GM12878 (cell line): ENCODE measurements around the gene MAST4. TPM values are rescaled to one million over a fixed set of nuclear protein-coding genes. Genes with fewer than 3 reads are reported as not detected.

Experiments used
- ATAC-seq: fragments of 200-7000 bp; cut with Tn5 transposase; 3 replicates; pipeline ENCODE4 v1.9.1; 2020; ENCODE audit warnings: mild to moderate bottlenecking, moderate library complexity
- BruUV-seq: library from RNA; stranded (reverse); fragments of 400-500 nt; replicated peaks from 2 replicates; lab custom pipeline; 2021; lab: Mats Ljungman, UMichigan
- CTCF ChIA-PET: fragments of 300-600 bp; sonication (Branson Sonifier 250); formaldehyde crosslinking; extraction: SDS; loops from one replicate; lab custom pipeline; 2021; ENCODE audit warnings: inconsistent platforms; lab: Yijun Ruan, JAX
- POLR2A ChIA-PET: fragments of 350-600 bp; formaldehyde crosslinking; extraction: SDS; loops from one replicate; lab custom pipeline; 2021; ENCODE audit warnings: inconsistent platforms; lab: Charles Lee
- RAD21 ChIA-PET: fragments of 300-600 bp; sonication (Branson Sonifier 250); formaldehyde crosslinking; loops from one replicate; lab custom pipeline; 2023; ENCODE audit warnings: antibody characterized with exemption; ENCODE audit not compliant: unreplicated experiment; lab: Charles Lee
- SMC1A ChIA-PET: fragments of 300-600 bp; sonication (Branson Sonifier 250); formaldehyde crosslinking; loops from one replicate; lab custom pipeline; 2023; ENCODE audit not compliant: unreplicated experiment, uncharacterized antibody; lab: Charles Lee
- DNase-seq: peaks from one replicate; pipeline ENCODE4 v3.0.0-alpha.2; 2011; ENCODE audit warnings: low read depth, low spot score
- FAIRE-seq: peaks from 3 replicates; lab custom pipeline; 2011; peaks lifted over from hg19 to GRCh38; lab: Jason Lieb, UNC
- H2AFZ ChIP-seq: 2 replicates; pipeline ENCODE4 v1.6.0; 2011; ENCODE audit warnings: low read depth, low read length, control low read depth; ENCODE audit not compliant: control insufficient read depth
- H3K27ac ChIP-seq: 2 replicates; pipeline ENCODE4 v1.5.1; 2011; ENCODE audit warnings: control low read depth; ENCODE audit not compliant: control insufficient read depth, insufficient read depth
- H3K27me3 ChIP-seq, 2 experiments: replicated peaks in 1 of 2; 2 replicates each; pipeline versions ENCODE4 v1.6.0 to v1.6.1; 2011; ENCODE audit warnings: low read length in 1 of 2; ENCODE audit not compliant: control insufficient read depth in 2 of 2, insufficient read depth in 2 of 2
- H3K36me3 ChIP-seq, 2 experiments: 2 replicates each; pipeline ENCODE4 v1.5.1; 2011; ENCODE audit warnings: low read length in 1 of 2; ENCODE audit not compliant: control insufficient read depth in 2 of 2, insufficient read depth in 2 of 2
- H3K4me1 ChIP-seq: 2 replicates; pipeline ENCODE4 v1.6.1; 2011; ENCODE audit warnings: mild to moderate bottlenecking, low read length, moderate library complexity, mixed read lengths; ENCODE audit not compliant: control insufficient read depth, insufficient read depth
- H3K4me2 ChIP-seq: 2 replicates; pipeline ENCODE4 v1.6.0; 2011; ENCODE audit warnings: control low read depth; ENCODE audit not compliant: control insufficient read depth, insufficient read depth
- H3K4me3 ChIP-seq: fragments of 200-600 bp; sonication (generic); 2 replicates; pipeline ENCODE4 v1.5.1; 2016
- H3K79me2 ChIP-seq: 2 replicates; pipeline ENCODE4 v1.6.0; 2011; ENCODE audit warnings: low read length; ENCODE audit not compliant: control insufficient read depth, insufficient read depth
- H3K9ac ChIP-seq: 2 replicates; pipeline ENCODE4 v1.8.0; 2011; ENCODE audit warnings: low read length, control low read depth, mixed read lengths; ENCODE audit not compliant: control insufficient read depth, insufficient read depth
- H3K9me3 ChIP-seq: replicated peaks from 3 replicates; pipeline ENCODE4 v1.5.1; 2011; ENCODE audit warnings: mild to moderate bottlenecking, low read length; ENCODE audit not compliant: control insufficient read depth, insufficient read depth
- H4K20me1 ChIP-seq: 2 replicates; pipeline ENCODE4 v1.6.0; 2011; ENCODE audit not compliant: control insufficient read depth, insufficient read depth
- CREB1 ChIP-seq: IDR thresholded peaks from 2 replicates; pipeline ENCODE4 v1.6.1; 2012; ENCODE audit warnings: low read depth, mild to moderate bottlenecking, inconsistent platforms
- LARP7 ChIP-seq: fragments of 450-650 bp; IDR thresholded peaks from 2 replicates; pipeline ENCODE4 v1.6.1; 2017; ENCODE audit warnings: mild to moderate bottlenecking
- MEF2B ChIP-seq: fragments of 450-650 bp; IDR thresholded peaks from 2 replicates; pipeline ENCODE4 v1.6.1; 2018; ENCODE audit warnings: mild to moderate bottlenecking, moderate library complexity; ENCODE audit not compliant: partially characterized antibody, poor library complexity, severe bottlenecking
- NBN ChIP-seq: fragments of 450-650 bp; IDR thresholded peaks from 2 replicates; pipeline ENCODE4 v1.6.1; 2016
- NFXL1 ChIP-seq: fragments of 450-650 bp; IDR thresholded peaks from 2 replicates; pipeline ENCODE4 v1.6.1; 2017; ENCODE audit warnings: antibody characterized with exemption, mild to moderate bottlenecking, borderline replicate concordance
- PAX5 ChIP-seq: IDR thresholded peaks from 2 replicates; pipeline ENCODE4 v1.6.1; 2011; ENCODE audit warnings: low read depth, low read length, borderline replicate concordance
- POLR2AphosphoS5 ChIP-seq: IDR thresholded peaks from 2 replicates; pipeline ENCODE4 v1.6.1; 2011; ENCODE audit warnings: mild to moderate bottlenecking, low read length, inconsistent platforms
- RAD51 ChIP-seq: fragments of 450-650 bp; IDR thresholded peaks from 2 replicates; pipeline ENCODE4 v1.6.1; 2016; ENCODE audit warnings: moderate library complexity, mild to moderate bottlenecking, inconsistent platforms
- SMAD5 ChIP-seq: IDR thresholded peaks from 2 replicates; pipeline ENCODE4 v1.6.1; 2016; ENCODE audit warnings: antibody characterized with exemption, low read depth
- ZNF622 ChIP-seq: fragments of 450-650 bp; IDR thresholded peaks from 2 replicates; pipeline ENCODE4 v1.6.1; 2017; ENCODE audit warnings: mild to moderate bottlenecking, inconsistent platforms
- WGBS: methylation state at CpG from one replicate; pipeline ENCODE4 v1.1.6; 2016; ENCODE audit warnings: low lambda C conversion rate; ENCODE audit not compliant: insufficient replicate concordance, insufficient coverage; ENCODE audit errors: missing lambda C conversion rate; 5-methylcytosine and 5-hydroxymethylcytosine counted together
- in situ Hi-C: fragments of 300-500 bp; cut with MboI; formaldehyde crosslinking; loops from 9 replicates; pipeline ENCODE4 v1.14.3; 2018; ENCODE audit warnings: mixed read lengths
- intact Hi-C: fragments of 100-400 bp; cut with micrococcal nuclease; formaldehyde crosslinking; loops from one replicate; pipeline ENCODE4 v1.14.2; 2022; ENCODE audit not compliant: unreplicated experiment
- polyA plus RNA-seq, 11 experiments: library from polyadenylated mRNA; depleted of rRNA in 4 of 11; unstranded in 6 of 11; stranded (reverse) in 5 of 11; fragments of >200 nt; fragmentation: Nextera tagmentation in 4 of 11; fragmentation: Illumina TruSeq in 1 of 11; extraction: Ambion mirVana in 4 of 11; extraction: Trizol in 1 of 11; gene quantifications; 1 replicate in 1 of 11; 2 replicates in 10 of 11; pipeline versions ENCODE4 v1.2.1 to v1.2.3, GENCODE V29; 2011 to 2016; ENCODE audit warnings: inconsistent platforms in 2 of 11, missing spikeins in 2 of 11, low read depth in 1 of 11
- total RNA-seq, 4 experiments: library from RNA; depleted of rRNA in 3 of 4; stranded (reverse); fragments of >200 nt in 3 of 4; fragmentation: Illumina TruSeq in 1 of 4; extraction: Trizol in 1 of 4; gene quantifications; 2 replicates each; pipeline versions ENCODE4 v1.2.1 to v1.2.3, GENCODE V29; 2013 to 2021
- TF ChIP-seq, protein P1 (sequence below): IDR thresholded peaks from 2 replicates; pipeline ENCODE4 v1.6.1; 2012; ENCODE audit warnings: low read length, inconsistent platforms
- TF ChIP-seq, protein P2 (sequence below): fragments of 150-350 bp; IDR thresholded peaks from 2 replicates; pipeline ENCODE4 v1.6.1; 2014; ENCODE audit warnings: mild to moderate bottlenecking, low read depth, low read length
- TF ChIP-seq, protein P3 (sequence below): fragments of 450-650 bp; formaldehyde crosslinking; IDR thresholded peaks from 2 replicates; pipeline ENCODE4 v1.4.0; 2020; ENCODE audit warnings: mild to moderate bottlenecking, moderate library complexity
- TF ChIP-seq, protein P4 (sequence below): IDR thresholded peaks from 2 replicates; pipeline ENCODE4 v1.6.1; 2012; ENCODE audit warnings: low read depth, low read length, improper control_type of control experiment
- TF ChIP-seq, protein P5 (sequence below): fragments of 450-650 bp; IDR thresholded peaks from 2 replicates; pipeline ENCODE4 v1.6.1; 2014; ENCODE audit warnings: mild to moderate bottlenecking

Gene MAST4
- total and polyA plus RNA-seq, 10 of the 15 experiments (the other 5 are each of a cell fraction or from before 2014, with no cell fraction given): 0.02 to 1.6 (median 0.29) TPM; not detected in 1

DNA sequence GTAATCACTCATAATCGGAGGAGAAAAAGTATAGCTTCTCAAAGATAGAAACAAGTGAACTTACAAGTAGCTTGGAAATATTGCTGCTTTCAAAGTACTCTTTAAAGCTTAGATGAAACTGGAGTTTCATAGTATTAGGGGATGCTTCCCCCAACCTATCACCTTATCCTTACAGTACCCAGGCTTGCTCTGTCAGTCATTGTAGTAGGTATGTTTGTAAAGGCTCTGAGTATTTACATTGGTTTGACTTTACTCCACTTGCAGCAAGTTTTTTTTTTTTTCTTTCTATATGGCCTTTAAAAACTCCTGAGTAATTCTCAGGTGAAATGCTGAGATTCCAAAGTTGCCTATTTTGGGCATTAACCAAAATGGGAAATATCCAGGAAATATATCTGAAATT is 515.6 kb downstream of the MAST4 start:
- ATAC-seq (no peak), DNase-seq (no peak), FAIRE-seq (no peak)
- CTCF ChIA-PET: no interaction called here
- in situ Hi-C loops (no loop called here), intact Hi-C loops (no loop called here)
- RAD21 ChIA-PET: no interaction called here
- H3K36me3 ChIP-seq: no peaks in the 10 kb centered on the region
- 85% methylated on average over 1 of the region's 1 CpG for WGBS
- no peak overlapping the region for H2AFZ ChIP-seq
- no peak overlapping the region for H3K27ac ChIP-seq
- H3K27me3 ChIP-seq: peaks cover 0 to 2% of the 10 kb centered on the region in 2 experiments; a peak in 1 of 4 replicates
- BruUV-seq: no TSS peak
- no peaks in the 10 kb centered on the region for H3K79me2 ChIP-seq
- H3K4me1 ChIP-seq: no peaks in the 10 kb centered on the region
- no peak overlapping the region for H3K4me3 ChIP-seq
- H3K4me2 ChIP-seq: no peak overlapping the region
- SMC1A ChIA-PET: no interaction called here
- no peaks in the 10 kb centered on the region for H4K20me1 ChIP-seq
- POLR2A ChIA-PET: no interaction called here
- H3K9ac ChIP-seq: no peak overlapping the region
- H3K9me3 ChIP-seq: no peaks in the 10 kb centered on the region
- TF ChIP-seq, protein P1, sequence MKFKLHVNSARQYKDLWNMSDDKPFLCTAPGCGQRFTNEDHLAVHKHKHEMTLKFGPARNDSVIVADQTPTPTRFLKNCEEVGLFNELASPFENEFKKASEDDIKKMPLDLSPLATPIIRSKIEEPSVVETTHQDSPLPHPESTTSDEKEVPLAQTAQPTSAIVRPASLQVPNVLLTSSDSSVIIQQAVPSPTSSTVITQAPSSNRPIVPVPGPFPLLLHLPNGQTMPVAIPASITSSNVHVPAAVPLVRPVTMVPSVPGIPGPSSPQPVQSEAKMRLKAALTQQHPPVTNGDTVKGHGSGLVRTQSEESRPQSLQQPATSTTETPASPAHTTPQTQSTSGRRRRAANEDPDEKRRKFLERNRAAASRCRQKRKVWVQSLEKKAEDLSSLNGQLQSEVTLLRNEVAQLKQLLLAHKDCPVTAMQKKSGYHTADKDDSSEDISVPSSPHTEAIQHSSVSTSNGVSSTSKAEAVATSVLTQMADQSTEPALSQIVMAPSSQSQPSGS: no peak
- TF ChIP-seq PAX5: no peak
- TF ChIP-seq, protein P2, sequence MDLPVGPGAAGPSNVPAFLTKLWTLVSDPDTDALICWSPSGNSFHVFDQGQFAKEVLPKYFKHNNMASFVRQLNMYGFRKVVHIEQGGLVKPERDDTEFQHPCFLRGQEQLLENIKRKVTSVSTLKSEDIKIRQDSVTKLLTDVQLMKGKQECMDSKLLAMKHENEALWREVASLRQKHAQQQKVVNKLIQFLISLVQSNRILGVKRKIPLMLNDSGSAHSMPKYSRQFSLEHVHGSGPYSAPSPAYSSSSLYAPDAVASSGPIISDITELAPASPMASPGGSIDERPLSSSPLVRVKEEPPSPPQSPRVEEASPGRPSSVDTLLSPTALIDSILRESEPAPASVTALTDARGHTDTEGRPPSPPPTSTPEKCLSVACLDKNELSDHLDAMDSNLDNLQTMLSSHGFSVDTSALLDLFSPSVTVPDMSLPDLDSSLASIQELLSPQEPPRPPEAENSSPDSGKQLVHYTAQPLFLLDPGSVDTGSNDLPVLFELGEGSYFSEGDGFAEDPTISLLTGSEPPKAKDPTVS: no peak
- TF ChIP-seq NBN: no peak
- TF ChIP-seq, protein P3, sequence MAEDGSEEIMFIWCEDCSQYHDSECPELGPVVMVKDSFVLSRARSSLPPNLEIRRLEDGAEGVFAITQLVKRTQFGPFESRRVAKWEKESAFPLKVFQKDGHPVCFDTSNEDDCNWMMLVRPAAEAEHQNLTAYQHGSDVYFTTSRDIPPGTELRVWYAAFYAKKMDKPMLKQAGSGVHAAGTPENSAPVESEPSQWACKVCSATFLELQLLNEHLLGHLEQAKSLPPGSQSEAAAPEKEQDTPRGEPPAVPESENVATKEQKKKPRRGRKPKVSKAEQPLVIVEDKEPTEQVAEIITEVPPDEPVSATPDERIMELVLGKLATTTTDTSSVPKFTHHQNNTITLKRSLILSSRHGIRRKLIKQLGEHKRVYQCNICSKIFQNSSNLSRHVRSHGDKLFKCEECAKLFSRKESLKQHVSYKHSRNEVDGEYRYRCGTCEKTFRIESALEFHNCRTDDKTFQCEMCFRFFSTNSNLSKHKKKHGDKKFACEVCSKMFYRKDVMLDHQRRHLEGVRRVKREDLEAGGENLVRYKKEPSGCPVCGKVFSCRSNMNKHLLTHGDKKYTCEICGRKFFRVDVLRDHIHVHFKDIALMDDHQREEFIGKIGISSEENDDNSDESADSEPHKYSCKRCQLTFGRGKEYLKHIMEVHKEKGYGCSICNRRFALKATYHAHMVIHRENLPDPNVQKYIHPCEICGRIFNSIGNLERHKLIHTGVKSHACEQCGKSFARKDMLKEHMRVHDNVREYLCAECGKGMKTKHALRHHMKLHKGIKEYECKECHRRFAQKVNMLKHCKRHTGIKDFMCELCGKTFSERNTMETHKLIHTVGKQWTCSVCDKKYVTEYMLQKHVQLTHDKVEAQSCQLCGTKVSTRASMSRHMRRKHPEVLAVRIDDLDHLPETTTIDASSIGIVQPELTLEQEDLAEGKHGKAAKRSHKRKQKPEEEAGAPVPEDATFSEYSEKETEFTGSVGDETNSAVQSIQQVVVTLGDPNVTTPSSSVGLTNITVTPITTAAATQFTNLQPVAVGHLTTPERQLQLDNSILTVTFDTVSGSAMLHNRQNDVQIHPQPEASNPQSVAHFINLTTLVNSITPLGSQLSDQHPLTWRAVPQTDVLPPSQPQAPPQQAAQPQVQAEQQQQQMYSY (CRISPR knock-in tag): no peak
- no peak for TF ChIP-seq SMAD5
- no peak for TF ChIP-seq LARP7
- TF ChIP-seq NFXL1: no peak
- TF ChIP-seq ZNF622: no peak
- TF ChIP-seq RAD51: no peak
- TF ChIP-seq, protein P4, sequence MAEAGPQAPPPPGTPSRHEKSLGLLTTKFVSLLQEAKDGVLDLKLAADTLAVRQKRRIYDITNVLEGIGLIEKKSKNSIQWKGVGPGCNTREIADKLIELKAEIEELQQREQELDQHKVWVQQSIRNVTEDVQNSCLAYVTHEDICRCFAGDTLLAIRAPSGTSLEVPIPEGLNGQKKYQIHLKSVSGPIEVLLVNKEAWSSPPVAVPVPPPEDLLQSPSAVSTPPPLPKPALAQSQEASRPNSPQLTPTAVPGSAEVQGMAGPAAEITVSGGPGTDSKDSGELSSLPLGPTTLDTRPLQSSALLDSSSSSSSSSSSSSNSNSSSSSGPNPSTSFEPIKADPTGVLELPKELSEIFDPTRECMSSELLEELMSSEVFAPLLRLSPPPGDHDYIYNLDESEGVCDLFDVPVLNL: no peak
- TF ChIP-seq CREB1: no peak
- TF ChIP-seq MEF2B: no peak
- no peak for TF ChIP-seq POLR2AphosphoS5
- TF ChIP-seq, protein P5, sequence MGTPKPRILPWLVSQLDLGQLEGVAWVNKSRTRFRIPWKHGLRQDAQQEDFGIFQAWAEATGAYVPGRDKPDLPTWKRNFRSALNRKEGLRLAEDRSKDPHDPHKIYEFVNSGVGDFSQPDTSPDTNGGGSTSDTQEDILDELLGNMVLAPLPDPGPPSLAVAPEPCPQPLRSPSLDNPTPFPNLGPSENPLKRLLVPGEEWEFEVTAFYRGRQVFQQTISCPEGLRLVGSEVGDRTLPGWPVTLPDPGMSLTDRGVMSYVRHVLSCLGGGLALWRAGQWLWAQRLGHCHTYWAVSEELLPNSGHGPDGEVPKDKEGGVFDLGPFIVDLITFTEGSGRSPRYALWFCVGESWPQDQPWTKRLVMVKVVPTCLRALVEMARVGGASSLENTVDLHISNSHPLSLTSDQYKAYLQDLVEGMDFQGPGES: no peak
